NCI-H2196 treated with DMSO at 0.1 percent for 48 hours (cell line): ENCODE measurements around the gene SP2.

ENCODE experiments used
- DNase-seq: peaks from one replicate; lab custom pipeline; 2025; ENCODE audit not compliant: unreplicated experiment; lab: John Stamatoyannopoulos, UW

Gene SP2

DNA sequence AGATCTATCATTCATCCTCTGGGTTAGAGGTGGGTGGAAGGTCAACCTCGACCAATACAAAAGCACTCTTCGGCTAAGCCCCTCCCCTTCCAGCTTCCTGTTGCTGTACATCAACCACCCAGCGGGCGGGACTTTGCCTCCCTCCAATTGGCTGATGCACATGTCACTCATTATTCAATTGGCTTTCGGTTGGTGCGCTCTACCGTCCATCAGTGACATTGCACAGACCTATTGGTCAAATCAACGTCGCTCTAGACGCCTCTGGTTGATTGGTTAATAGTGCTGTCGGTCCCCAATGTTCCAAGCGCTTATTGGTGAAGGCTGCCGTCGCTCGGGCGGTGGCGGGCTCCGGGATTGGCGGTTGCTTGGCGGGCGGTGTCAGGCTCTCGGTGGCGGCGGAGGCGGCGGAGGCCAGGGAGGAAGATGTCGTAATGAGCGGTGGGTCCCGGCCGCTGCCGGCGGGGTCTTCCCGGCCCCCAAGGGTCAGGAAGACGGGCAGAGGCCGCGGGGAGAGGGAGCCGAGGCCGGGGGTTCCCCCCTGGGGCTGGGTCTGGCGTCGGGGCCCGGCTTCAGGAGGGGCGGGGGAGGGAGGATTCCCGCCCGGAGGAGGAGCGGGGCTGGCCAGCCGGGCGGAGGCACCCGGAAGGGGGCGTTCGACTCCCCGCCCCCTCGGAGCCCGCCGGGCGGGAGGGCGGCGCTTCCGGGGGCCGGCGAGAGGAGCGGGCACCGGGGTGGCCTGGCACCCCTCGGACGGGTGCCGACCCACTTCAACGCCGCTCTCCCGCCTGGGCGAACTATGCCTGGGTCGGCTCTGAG is at the start of gene SP2:
SP2 (plus strand) TSS at position 381 of the 816 bp plus-strand sequence; CDS start at position 432, 51 bp downstream.
- peak; percentile 100 for DNase-seq

DNA sequence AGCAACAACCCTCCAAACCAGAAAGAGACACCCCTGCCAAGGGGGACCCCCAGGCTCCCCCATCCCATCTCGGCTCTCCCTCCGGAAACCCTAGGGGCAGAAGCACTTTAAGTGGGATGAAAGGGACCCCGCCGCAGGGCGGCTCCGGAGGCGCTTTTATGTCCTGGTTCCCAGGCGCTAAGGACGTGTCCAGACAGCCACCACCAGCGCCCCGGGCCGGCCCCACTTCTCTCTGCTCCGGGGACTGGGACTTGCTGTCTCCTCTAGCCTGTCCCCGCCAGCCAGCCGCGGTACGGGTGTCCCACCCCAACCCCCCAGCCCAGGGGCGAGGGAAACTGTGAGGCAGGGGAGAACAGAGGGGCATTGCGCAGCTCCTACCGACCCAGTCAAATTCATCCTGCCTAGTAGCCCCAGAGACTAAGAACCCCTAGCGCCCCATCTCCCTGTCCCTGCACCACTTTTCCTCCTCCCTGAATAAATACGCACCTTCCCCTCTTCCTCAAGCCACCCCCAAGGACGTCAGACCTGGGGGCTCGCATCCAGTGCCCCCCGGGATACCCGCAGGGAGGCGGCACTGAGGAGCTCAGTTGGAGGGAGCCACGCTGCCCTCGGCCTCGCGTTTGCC is 49.2 kb upstream of the SP2 start:
- DNase-seq: no peak

DNA sequence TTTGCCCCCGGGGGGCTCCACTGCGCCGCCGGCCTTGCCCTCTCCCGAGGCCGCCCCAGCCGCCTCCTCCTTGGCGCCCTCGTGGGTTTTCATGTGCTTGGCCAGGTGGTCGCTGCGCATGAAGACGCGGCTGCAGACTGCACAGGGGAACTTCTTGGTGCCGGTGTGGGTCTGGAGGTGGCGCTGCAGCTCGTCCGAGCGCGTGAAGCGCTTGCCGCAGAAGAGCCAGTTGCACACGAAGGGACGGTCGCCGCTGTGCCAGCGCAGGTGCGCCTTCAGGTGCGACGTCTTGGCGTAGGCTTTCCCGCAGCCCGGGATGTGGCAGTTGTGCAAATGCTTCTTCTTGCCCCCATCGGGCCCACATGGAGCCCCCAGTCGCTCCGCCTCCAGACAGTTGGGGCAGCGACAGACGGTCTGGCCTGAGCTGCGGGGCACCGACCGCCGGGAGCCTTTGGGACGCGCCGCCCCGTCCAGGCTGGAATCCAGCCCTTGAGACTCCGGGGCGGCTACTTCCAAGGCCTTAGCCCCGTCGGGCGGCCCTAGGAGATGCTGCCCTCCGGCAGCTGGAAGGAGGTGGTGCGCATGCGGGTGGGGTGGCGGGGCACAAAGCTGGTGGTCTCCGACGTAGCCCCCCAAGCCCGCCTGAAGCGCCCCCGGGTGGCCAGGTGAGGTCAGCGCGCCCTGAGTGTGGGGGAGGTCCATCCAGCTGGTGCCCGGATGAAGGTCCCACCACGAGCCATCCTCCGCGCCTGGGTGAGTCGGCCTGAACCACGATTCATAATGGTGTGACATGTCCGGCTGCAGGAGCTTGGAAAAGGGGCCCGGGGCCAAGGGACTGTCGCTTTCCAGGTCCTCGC is 48.5 kb upstream of the SP2 start:
- no peak for DNase-seq

DNA sequence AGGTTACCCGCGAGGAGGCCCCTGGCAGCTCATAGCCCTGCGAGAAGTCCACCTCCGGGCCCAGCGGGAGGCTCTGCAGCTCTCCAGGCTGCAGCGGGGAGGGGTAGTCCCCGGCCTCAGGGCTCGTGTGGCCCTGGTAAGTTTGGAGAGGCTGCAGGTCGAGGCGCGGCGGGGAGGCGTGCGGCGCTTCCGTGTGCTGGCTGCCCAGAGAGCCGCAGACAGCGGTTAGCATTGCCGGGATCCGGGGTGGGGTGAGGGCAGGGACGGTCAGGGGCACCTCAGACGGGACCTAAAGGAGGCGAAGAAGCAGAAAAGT is 47.9 kb upstream of the SP2 start:
- no peak for DNase-seq

DNA sequence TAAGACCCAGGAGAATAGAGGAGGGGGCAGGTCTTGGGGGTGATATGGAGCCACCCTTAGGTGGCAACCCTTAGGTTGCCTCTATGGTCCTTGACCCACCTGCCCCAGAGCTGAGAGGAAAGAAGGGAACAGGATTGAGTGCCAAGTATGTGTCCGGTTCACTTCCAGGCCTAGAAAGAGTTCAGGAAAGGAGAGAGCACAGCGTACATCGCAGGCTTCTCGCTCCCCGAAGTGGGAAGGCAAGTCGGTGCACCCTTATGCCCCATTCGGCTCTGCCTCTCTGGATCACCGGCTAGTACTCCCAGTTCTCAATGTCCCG is 45.7 kb upstream of the SP2 start:
- no peak for DNase-seq

DNA sequence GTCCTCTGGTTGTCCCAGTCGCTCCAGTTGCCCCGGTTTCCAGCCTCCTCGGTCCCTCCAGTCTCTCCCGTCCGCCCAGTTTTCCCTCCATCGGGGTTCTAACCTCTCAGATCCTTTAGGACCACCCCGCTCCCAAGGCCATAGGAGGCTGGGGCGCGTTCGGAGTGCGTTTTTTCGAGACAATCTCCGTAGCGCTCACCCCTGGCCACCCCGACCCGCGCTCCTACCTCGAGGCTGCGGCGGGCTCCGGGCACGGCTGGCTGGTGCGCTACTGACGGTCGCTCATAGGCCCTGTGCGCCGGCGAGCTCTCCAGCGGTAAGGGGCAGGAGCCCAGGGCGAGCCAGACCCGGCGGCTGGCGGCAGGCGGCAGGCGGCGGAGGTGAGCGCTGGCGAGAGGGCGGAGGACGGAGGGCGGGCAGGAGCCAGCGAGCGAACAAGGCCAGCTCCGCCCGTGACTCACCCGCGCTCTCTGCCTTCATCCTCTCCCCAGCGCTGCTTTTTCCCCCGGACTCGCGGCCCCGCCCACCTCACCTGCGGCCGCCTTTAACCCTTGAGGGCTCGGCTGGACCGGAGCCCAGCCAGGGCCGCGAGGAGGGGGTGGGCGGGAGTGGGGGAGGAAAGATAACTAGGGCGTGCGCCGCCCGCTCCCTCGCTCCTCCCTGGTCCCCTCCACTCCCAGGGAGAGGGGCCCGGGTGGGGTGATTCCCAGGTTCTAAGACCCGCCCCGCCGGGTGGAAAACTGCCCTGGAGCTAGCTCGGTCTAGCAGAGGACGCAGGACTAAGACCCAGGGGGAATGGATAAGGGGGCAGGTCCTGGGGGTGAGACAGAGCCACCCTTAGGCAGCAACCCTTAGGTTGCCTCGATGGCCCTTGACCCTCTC is 45.1 kb upstream of the SP2 start, which contains the start of gene SP6:
SP6 (minus strand) TSS at position 472 of the 882 bp plus-strand sequence. CDS start 2,734 bp downstream, outside the sequence.
- peak; percentile 81 for DNase-seq

DNA sequence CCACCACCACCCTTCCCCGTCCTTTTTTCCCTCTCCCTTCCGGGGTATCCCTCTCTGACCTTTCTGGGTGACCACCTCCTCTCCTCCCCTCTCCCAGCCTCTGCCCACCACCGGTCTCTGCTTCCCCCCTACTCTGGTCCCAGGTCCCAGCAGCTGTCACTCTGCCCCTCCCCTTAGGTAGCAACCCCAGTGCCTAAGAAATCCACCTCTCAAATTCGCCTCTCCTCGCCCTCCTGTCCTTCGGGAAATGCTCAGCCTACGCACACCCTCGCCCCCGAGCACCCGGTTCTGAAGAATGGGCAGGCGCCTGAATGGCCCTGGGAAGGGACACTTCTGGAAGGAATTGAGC is 44.3 kb upstream of the SP2 start:
- no peak for DNase-seq

DNA sequence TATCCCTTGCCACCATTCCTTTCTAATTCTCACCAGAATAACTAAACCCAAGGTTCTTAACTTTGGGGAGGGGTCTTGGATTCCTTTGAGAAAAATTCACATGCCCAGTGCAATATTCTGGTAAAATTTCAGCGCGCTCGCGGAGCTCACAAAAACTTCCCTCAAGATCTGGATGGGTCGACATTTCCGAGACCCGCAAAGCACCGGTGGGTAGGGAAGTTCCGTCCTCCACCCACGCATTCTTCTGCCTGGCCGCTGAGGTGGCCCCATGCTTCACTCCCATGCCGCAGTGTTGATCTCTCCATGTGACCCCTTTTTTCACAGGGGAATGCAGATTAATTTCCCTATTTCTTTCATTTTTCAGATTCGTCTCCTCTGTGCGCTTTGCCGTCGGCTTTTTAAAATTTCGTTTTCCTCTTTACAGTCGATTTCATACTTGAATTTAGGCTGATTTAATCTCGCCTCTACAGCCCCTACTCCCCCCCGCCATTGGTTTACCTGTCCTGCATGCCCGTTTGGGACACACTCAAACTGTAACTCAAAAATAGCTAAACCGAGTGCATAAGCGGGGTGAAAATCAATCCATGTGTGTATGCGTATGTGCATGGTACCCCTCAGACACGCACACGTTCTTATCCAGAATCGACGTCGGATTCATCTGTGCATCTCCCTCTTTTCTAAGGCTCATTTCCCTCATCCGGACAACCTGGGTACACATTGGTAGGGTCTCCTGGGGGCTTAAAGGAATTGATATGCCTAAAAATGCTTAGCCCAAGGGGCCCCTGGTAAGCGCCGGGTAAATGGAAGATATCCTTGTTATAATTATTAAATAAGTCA is 43.7 kb upstream of the SP2 start:
- no peak for DNase-seq

DNA sequence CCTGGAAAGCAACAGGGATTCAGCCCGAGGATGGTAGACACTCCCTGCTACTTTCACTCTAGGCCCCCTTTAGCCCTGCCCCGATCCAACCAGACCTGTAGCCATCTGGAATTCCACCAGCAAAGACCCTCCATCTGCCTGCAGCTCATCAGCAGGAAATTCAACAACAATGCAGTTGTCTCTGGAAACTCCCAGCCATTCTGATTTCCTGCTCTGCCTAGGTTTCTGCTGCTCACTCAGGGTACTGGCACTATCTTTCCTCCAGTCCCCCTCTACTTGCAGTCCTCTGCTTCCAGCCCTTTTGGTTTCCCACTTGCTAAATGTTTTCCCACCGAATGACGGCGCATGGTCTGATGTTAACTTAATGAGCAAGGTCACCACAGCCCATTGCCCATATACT is 42.4 kb upstream of the SP2 start:
- no peak for DNase-seq

DNA sequence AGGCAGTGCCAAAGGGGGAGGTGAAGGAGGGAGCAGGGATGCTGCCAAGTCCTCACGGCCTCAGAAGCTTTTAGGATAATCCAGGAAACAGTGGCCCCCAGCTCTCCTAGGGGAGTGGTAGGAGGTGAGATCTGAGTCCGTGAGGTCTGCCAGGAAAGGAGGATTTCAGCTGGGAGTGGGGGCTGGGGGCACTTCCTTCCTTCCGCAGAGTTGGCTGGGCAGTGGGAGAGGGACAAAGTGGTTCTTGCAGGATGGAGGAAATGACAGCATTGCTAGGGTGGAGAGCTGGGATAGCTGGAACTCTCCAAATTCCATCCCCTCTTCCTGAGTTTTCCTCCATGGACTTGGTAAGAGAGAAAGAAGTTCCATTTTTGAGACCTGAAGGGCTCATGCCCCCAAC is 40.3 kb upstream of the SP2 start:
- no peak for DNase-seq

DNA sequence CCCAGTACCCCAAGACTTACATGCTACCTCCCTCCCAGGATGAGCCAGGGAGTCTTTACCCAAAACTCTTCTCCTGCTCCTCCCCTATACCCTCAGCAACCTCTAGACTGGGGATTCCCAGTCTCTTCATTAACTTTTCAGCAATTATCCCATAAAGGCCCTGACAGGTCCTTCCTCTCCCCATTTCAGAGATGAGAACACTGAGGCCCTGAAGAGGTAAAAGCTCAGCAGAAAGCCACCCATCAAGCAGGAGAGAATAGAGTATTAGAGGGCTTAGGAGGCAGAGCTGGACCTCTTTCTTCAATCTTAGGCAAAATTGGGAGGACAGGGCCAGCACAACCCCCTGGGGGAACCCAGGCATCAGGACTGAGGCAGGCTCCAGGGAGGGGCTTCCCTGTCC is 39.2 kb upstream of the SP2 start:
- no peak for DNase-seq

DNA sequence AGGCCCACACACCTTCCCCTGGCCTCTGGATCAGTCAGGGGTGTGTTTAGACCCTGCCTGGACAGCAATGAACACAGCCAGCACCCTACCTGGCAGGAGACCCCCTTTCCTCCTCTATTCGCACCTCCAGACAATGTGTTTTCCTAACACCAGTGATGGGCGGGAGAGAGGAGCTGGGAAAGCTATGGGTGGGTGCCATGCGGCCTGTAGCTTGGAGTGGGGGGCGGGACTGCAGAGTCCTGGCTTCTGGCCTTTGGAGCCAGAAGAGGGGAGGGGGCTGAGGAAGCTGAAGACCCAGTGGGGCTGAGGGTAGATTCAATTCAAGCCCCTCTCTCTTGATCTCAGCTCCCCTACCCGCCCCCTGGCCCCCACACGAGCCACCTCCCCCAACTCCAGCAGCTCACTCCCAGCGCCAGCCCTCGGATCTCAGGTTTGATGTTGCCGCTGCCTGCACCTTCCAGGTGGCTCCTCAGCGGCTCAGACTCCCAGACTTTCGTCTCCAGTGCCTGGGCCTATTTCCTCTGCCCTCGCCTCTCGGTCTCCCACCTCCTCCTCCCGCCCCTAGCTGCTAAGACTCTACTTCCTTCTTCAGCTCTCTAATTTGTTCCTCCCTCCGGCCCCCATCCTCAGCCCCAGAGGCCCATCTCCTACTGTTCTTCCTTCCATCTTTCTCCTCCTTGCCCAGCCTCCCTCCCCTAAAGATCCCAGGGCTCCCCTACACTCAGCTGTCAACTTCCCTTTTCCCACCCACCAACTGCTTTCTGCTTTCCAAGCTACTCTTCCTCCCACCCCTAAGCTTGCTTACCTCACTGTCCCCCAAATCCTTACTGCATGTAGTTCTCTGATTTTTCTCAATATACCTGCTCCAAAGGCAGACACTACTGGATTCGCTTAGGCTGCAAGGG is 38.2 kb upstream of the SP2 start:
- no peak for DNase-seq

DNA sequence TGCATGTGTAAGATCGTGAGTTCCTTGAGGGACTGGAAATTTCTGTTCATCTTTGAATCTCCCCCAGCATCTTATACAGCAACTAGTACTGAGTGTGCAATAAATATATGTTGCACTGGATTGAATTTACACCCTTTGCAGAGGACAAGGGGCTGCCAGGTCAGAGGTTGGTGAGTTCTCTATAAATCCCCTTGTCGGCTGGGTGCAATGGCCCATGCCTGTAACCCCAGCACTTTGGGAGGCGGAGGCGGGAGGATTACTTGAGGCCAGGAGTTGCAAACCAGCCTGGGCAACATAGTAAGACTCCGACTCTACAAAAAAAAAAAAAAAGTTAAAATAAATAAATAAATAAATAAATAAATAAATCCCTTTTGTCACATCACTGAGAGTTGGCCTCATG is 35.6 kb upstream of the SP2 start:
- DNase-seq: no peak

DNA sequence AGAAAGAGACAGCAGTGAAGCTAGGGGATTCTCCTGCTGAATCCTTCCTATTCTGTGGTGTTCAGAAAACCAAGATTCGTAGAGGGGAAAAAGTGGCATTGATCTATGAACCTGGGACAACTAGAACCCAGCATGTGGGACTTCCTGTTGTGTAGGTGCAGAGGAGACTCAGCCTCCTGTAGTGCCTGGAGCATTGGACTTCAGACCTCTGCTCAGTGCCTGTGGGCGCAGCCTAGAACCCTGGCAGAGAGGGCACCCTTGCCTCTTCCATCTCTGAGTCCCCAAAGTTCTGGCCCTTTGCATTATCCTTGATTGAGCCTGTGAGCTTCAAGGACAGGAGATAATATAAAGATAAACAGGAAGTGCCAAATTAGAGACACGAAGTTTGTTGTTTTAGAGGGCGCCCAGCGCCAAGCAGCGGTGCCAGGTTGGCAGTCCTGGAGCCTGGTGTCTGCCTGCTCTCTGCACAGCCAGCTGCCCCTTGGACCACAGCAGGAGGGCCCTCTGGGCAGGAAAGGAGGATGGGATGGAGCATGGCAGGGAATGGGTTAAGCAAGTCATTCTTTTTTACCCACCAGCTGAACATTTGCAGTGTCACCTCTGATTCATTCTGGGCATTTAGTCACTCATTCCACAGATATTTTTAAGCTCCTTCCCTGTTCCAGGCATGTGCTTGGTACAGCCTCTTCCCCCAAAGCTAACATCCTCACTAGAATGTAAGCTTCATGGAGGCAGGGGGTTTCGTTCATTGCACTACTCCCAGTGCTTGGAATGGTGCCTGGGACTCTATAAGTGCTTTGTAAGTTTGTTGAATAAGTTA is 33.2 kb upstream of the SP2 start:
- DNase-seq: no peak

DNA sequence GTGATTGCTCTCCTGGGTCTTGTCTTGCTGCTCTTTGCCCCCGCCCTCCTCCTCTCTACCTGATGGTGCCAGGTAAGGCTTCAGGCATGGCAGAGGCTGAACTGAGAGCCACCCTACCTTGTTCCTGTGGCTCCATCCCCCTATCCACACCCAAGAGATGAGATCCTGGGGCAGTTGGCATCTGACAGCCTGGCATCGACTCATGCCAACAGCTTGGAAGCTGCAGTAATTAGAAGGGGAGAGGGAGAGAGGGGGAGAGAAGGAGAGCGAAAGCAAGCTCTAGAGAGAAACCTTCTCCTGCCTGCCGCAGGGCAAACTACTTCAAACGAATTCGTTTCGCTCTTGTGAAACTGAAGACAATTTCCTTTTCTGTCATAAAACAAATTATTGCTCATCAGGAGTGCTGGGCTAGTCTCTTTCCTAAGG is 31.2 kb upstream of the SP2 start:
- DNase-seq: no peak

DNA sequence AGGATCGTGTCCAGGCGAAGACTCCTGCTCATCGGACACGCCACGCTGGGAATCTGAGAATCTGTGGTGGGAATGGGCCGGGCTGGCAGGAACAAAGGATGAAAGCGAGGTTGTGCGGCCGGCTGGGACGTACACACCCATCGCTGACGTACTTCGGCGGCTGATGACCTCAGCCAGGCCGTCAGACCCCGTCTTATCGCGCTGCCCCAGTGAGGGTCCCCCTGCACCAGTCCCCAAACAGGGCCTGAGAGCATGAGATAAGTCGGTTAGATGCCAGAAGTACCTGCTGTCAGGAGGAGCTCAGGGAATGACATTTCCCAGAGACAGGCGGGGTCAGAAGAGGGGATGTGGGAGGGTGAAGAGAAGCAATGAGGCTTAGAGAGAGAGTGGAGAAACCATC is 29.1 kb upstream of the SP2 start:
- no peak for DNase-seq

DNA sequence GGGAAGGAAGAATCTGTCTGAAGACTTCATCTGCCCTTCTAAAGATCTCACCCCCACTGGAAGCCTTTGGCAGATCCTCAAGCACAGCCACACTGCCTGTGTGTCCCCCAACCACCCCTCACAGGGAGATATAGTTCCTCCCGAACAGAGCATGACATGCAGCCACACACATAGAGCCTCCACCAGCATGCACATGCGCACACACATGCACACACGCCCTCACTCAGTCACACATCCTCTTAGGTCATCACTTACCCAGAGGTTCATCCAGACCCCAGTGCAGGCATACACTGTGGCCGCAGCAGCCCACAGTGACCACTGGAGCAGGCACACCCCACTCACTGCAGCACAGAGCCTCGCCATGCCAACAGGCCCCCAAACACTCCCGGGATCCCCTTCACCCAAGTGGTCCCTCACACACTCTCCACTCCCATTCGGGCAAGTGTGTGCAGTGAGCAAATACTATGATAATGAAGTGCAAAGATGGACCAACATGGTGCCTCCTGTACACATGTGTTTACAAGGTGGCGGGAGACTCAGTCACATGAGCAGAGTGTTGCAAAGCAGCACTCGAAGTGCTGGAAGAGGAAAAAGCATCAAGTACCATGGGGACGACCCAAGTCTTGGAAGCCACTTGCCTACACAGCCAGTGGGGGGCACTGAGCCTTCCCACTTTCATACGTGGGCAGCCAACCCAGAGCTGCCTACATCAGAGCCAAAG is 28.1 kb upstream of the SP2 start:
- DNase-seq: no peak

DNA sequence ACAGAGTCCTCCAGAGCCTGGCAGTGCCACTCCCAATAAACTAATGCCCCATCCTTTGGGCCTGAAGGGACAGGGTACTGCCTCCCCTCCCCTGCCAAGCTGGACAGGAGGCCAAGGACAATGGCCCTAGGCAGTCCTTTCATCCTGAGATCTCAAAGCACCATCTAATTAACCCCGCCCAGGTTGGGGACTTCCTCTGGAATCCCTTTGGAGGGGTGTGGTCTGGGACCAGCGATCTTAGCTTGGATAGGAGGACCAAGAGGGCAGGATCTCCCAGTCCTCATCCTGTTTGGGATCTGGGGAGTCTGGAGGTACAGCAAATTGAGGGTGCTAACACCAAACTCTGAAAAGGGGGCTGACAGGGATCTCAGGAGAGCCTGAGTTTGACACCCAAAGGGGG is 26.9 kb upstream of the SP2 start:
- no peak for DNase-seq
